NCI-H1930 (cell line): Measurements from ENCODE around the gene CCDC91.

Experiments used
- DNase-seq, 2 experiments: peaks; one replicate each; lab custom pipeline; 2025; lab: John Stamatoyannopoulos, UW

The CCDC91 gene

GRCh38 chr12:28537474-28537873 is 347.2 kb downstream of the CCDC91 start:
- no peak for DNase-seq

- no peak for DNase-seq
Measured at GRCh38 chr12:28539691-28540323, 349.6 kb downstream of the CCDC91 start.

DNA sequence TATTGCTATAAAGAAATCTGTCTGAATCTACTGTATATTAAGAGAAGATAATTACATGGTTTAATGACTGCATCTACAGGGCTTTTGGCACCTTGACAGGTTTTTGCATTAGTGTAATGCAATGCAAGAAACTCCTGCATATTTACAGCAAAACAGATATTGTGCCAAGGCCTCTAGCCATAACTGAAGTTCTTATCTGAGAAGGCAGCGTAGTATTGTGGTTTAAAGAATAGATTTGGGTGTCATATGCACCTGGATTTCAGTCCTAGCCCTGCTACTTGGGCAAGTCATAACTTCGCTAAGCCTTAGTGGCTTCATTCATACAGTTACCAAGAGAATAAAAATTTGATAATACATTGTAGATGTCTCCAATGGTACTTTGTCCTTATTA is 350.1 kb downstream of the CCDC91 start:
- no peak for DNase-seq

DNA sequence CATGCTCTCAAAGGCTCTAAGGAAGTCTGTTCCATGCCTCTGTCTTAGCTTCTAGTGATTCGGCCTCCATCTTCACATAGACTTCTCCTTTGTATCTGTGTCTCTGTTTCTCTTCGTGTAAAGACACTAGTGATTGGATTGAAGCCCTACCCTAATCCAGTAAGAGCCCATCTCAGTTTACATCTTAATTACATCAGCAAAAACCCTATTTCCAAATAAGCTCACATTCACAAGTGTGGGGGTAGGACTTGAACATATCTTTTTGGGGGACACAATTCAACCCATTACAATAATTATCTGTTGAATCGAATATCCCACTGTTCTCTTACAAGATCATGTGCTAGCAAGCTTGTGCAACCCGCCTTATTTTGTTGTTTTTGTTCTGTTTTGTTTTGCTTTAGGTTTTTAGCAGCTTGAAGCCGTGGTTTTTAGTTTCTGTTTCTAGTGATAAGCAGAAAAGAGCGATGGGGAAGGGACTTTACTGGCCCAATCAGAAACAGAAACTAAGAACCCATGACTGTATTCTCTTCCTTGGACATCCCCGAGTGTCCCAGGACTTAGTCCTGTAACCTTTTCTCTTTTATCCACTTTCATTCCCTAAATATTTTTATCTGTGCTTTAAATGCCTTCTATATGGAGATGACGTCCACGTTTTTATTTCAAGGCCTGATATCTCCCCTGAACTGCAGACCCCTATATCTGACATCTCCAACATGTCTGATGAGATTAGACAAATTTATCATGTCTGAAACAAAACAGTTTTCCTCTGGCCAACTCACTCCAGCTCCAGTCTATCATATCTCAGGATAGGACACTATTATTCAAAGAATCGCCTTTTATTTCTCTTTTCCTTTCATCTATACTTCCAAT is 353.0 kb downstream of the CCDC91 start:
- no peak for DNase-seq

- DNase-seq, result no peak
Measured at GRCh38 chr12:28550757-28551704, 360.8 kb downstream of the CCDC91 start.

DNA sequence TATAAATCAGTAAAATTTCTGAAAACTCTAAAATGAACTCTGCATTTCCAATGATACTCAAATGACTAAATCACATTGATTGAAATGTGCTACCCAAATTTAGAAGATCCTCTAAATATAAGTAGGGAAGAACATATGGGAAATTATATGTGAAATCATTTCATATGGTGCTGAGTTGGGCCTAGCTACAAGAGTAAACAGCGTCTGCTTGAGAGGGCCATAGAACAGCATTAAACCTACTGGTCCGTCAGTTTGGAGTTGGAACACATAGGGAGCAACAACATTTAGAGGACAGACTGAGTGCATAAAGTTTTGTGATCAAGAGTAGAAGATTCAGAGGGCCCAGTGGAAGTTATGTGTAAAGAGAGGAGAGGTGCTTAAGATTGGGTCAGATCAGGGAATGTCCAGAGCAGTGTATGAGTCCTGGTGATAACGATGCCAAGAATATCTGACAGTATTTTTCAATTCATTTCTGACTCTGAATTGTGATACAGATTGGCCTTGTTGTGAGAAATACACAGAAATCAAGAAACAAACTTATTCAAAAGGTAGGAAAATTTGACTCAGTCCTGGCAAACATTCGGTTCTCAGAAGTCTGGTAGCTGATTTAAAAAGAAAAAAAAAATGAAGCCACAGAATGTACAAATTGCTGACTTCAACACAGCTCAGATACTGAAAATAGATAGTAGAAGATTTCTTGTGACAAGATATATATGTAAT is 362.2 kb downstream of the CCDC91 start:
- DNase-seq, result no peak

GRCh38 chr12:28555748-28556147 is 365.5 kb downstream of the CCDC91 start:
- no peak for DNase-seq

GRCh38 chr12:28558250-28558649 is 368.0 kb downstream of the CCDC91 start:
- DNase-seq, result no peak

DNA sequence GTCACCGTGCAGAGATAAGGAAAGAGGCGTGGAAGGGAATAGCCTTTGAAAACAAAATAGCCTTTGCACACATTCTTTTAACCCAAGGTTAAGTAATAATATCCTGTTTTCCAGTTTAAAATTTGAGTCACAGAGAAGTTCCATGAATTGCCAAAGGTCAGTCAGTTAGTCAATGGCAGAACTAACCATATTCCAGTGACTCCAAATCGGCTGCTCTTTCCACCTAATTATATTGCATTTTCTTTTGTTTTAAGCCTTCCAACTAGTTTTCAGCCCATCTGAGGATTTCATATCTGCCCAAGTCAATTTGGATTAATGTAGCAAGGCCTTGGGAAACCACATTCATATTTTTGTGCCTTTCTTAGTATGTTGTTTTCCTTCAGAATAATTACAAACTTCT is 373.0 kb downstream of the CCDC91 start:
- DNase-seq, result no peak

GRCh38 chr12:28563936-28564335 is 373.7 kb downstream of the CCDC91 start:
- DNase-seq, result no peak

DNA sequence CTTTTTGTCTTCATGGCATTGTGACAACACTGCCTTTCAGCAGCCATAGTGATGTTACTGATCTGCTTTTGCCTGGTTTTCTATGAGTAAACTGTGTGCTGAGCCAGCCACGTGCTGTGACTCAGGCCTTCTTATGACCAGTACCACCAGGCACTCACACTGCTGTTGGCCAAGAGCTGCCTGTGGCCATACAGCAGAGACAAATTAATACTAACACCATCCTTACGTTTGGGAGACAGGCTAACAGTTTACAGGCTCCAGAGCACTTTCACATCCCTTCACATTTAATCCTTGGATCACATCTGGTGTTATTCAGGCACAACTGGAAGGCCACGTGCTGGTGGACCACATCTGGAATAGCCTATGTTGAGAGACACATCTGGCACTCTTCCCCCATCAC is 377.9 kb downstream of the CCDC91 start:
- DNase-seq, result no peak

DNA sequence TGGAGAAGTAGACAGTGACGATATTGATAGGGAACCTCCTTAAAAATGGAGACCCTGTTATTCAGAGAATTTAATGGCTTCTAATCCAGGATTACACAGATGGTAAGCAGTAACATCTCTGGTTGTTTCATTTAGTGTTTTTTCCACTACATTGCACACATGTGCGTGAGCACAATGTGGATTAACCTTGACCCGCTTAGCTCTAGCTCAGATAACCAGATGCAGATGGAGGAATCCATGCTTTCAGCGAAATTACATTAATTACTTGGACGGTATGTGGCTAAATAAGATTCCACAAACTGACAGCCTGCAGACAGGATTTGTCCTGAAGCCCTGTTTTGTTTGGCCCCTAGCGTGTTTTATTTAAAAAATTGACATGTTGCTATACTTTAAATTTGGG is 378.4 kb downstream of the CCDC91 start:
- no peak for DNase-seq

DNA sequence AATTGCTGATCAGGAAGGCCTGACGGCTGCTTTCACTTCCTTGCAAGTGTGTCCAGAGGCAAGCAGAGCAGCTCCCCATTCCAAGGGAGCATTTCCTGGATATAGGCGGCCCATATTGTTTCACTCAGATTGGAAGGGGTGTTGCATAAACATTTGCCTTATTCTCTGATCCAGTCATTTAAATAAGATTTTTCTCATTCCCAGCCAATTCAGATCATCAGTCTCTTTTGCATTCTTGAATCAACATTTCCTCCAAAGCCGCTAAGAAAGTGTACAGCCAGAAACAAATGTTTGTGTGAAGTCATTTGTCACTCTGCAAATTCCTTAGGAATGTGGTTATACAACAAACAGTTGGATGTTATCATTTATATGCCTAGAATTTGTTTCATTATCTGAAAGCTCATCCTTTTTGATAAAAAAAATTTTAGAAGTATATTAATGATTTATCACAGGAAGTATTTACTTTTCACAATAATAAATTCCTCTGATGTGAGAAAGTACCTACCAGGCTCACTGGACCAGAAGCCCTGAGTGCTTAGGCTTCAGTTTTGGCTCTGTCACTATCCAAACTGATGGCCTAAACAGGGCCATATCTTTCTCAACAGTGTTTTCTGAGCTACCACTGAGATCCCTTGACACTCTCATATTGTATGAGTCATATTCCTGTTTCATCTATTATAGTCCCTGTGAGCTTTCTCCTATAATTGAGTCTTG is 379.6 kb downstream of the CCDC91 start:
- DNase-seq, result no peak

- DNase-seq, result no peak
Measured at GRCh38 chr12:28570811-28571210, 380.6 kb downstream of the CCDC91 start.

- DNase-seq, result no peak
Measured at GRCh38 chr12:28574746-28575592, 384.7 kb downstream of the CCDC91 start.

GRCh38 chr12:28575593-28576205 is 385.4 kb downstream of the CCDC91 start:
- no peak for DNase-seq

GRCh38 chr12:28578361-28578760 is 388.1 kb downstream of the CCDC91 start:
- no peak for DNase-seq

GRCh38 chr12:28578833-28579252 is 388.6 kb downstream of the CCDC91 start:
- no peak for DNase-seq

DNA sequence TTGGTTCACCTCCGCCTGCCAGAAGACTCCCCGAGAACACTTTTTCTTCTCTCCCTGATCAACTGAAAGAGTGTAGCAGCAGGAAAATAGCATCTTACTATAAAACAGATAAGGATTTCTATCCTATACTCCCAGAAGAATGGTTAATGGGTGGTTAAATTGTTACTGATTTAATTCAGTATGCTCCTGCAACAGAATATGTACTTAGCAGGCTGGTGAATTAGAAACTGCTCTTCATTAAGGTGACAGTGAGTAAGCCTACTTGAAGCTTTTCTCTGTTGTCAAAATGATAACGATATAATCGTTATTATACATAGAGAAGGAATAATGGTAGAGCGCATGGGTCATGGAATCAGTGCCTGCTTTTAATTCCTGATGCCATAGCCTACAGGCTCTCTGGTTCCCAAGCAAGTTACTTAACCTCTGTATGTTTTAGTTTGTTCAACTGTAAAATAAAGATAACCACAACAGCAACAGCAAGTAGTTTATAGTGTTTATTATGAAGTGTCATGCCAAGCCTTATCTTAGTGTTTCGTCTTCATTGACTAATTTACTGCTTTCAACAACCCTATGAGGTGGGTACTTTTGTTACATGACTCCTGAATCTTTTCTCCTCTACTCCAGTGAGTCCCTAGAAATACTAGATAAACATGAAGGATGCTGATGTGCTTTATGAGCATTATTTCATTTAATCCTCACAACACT is 392.6 kb downstream of the CCDC91 start:
- DNase-seq, result no peak
